HG03439 (cell line): ENCODE data around the gene INSIG1.

ENCODE experiments used
- ATAC-seq: cut with Tn5 transposase; IDR thresholded peaks from one replicate; pipeline ENCODE4 v1.9.1; 2021; ENCODE audit warnings: mild to moderate bottlenecking, moderate library complexity; ENCODE audit not compliant: unreplicated experiment

Gene INSIG1

DNA sequence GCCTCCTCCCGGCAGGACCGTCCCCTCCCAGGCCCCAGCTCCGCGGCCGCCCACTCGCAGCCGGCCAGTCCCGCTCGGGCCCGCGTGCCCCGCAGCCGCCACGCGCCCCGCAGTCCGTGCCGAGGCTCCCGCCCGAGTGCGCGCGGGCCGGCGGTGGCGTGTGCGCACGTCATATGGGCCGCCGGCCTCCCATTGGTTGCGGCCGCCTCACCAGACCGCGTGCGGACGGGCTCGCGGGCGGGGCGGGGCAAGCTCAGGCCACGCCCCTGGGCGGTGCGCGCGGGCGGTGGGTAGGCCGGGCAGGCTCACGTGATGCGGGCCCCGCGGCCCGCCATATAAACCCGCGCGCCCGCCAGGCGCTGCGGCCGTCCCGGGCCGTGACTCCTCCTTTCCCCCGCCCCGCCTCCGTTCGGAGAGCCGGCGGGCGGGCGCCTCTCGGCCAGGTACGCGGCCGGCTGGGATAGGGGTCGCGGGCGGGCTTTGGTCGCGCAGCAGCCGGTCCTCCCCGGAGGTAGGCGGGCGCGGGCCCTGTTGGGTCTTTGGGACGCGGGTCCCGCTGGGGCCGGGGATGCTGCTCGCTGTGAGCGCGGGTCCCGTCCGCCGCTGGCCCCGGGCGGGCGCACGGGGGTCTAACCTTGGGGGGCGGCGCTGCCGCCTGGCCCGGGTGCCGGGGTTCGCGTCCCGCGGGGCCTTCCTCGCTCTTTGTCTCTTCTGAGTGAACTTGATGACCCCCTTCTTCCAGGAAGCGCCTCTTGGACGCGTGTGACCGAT, at the start of gene INSIG1:
TSS of gene INSIG1 (plus strand) at position 362 of the 771 bp plus-strand sequence. CDS start at position 770, 408 bp downstream.
- peak; percentile 55 for ATAC-seq

DNA sequence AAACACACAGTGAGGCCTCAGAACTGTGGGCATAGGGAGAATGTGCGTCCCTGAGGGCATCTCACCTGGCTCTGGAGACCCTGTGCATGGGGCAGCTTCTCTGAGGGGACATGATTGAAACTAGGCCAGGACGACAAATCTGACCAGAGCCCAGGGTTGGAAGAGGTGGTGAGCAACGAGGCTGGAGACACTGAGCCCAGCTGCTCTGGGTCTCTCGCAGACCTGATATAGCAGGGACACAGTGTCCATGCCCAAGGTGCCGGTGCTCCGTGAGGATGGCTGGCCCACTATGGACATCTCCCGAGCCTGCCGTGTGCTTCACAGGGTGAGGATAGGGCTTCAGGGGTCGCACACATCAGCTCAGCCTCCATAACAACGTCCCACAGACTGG, 49.3 kb upstream of the INSIG1 start:
- ATAC-seq = no peak

DNA sequence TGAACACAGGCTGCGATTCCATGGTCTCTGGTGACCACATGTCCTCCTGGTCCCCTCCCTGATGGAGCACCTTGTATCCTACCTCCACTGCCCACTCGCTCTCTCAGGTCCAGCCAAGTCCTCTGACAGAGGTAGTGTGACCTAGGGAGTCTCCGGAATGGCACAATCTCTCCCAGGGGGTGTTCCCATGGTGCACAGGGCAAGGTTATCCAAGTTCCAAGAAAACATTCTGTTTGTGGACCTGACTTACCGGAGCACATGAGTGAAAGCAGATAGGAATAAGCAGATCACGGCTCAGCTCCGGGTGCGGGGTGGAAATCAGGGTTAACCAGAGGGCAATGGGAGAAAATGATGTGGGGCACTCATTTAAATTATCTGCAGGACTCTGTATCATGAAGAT, 45.8 kb upstream of the INSIG1 start:
- ATAC-seq = no peak

DNA sequence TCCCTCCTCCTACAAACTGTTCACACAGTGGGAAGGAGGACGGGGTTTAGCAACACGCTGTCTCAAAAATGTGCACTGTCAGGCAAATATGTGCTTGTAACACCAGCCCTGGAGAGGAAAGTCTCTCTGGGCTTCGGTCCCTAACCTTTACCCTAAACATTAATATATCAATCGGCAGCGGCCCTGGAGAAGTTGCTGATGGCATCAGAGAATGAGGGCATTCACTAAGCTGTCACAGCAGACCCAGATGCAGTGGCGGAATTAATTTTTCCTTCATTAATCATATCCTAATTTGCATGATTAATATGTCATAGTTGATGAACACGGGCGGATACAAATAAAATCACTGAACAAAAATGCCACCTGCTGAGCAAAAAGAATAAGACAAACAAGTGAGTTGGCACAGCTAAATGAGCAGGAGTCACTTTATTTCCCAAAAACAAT, 45.2 kb upstream of the INSIG1 start:
- ATAC-seq = no peak

DNA sequence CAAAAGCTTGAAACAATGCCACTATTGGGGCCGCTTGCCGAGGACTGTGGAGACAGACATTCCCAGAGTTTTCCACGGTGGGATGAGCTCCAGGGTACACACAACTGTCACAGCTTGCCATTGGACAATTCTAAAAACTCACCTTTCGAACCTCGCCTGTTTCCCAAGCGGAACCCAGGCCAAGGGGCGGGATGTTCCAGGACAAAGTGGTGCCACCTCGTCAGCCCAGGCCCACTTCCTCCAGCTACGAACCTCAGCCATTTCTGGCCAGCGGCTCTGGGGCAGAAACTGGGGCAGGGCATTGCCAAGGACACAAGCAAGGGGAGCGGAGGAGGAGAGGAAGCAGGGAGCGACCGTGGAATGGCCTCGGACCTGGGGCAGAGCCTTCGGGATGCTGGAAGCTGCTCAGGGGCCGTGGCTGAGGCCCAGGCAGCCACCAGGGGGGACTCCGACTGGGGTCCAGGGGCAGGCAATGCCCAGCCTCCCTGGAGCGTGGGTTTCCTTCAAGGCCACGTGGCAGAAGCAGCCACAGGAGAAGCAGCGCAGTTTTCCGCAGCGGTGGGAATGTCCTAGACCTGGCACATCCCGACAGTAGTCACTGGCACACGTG, 44.7 kb upstream of the INSIG1 start:
- no peak for ATAC-seq

DNA sequence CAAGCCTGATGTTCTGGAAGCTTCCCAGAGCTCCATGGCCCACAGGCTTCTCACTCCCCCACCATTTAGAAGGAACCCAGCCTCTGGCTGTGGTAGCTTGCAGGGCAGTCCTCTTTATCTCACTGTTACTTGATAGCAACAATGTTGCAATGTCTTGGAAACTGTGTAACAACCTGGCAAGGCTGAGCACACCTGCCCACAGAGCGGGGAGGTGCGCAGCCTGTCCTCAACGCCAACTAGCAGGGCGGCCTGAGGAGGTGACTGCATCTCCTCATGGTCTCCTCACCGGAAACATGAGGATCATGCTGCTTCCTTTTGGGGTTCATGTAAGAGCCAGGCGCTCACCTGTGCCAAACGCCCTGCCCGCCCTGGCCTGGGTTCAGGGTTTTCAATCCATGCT, 43.7 kb upstream of the INSIG1 start:
- ATAC-seq = no peak

DNA sequence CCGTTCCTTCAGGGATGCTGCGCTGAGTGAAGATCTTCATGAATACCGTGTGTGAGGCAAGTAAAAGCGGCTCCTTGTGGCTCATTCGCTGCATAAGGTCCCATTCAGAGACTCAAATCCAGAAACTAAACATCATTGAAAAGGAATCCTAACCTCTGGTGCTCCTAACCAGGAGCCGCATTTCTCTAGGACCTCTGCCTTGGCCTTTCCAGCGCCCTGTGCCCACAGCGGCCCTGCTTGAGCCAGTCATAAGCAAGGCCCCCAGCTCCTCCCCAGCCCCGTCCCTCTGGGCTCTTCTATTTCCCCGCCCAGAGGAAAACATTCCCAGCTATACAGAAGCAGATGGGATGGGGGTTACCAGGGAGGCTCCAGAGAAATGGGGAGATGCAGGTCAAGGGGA, 42.6 kb upstream of the INSIG1 start:
- ATAC-seq = no peak

DNA sequence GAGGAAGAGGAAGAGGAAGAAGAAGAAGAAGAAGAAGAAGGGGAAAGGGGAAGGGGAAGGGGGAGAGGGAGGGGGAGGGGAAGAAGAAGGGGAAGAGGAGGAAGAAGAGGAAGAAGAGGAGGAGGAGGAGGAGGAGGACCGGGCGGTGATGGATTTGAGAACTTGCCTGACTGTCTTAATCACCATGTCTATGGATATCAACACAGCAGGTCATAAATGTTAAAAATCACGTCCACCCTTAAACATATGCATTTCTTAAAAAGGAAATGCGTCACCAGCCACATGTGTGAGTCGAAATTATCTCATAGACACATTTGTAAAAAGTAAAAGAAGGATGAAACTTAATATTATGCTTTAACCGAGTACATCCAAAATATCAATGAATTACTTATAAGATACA, 42.1 kb upstream of the INSIG1 start:
- ATAC-seq = no peak

DNA sequence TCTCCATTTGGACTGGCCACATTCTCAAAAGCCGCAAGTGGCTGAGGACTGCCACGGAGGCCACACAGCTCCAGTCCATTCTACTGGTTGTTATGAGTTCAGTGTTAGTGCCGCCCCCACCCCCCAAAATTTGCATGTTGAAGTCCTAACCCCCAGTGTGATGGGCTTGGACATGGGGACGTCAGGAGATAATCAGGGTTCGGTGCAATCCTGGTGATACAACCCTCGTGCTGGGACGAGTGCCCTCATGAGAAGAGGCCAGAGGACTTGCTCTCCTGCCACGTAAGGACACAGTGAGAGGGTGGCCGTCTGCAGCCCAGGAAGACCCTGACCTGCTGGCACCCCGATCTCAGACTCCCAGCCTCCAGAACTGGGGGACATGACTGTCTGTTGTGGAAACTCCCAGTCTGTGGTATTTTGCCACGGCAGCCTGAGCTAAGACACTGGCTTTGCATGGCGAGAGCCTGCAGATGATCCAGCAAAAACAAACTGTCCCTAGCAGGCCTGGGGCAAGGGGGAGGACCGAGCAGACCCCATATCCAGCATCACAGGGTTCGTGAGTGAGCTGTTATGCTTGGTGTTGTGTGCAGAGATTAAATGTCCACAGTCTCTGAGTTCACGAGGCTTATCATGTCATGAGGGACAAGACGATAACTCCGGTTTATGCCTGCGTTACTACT, 41.5 kb upstream of the INSIG1 start:
- no peak for ATAC-seq

DNA sequence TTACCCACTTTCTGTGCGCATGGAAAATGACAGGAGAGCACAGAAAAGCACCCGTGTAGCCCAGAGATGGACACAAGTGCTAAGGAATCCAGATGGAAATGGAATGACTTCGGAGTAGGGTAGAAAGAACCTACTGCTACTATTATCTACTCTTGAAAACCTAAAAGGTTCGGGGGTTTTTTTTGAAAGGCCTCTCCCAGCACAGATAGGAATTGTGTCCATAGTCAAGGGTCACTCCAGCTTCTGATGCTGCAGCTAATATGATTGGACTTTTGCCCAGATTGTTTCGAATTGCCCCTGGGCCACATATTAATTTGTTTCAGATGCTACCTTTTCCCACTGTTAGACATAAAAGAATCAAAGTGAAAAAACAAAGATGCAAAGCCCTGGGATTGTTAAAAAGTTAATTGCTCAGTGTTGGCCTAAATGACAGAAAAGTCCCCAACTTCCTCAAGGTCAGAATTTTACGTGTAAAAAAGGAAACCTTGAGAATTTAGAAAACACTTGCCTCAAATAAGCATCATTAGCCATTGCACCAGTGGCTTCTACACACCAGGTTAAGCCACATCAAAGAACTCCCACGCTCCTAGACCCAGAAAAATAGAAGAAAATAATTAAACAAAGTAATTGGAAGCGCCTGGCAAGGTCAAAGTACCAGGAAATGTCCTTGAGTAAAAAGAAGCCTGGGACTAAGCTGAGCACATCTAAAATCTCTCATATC, 40.8 kb upstream of the INSIG1 start:
- no peak for ATAC-seq

DNA sequence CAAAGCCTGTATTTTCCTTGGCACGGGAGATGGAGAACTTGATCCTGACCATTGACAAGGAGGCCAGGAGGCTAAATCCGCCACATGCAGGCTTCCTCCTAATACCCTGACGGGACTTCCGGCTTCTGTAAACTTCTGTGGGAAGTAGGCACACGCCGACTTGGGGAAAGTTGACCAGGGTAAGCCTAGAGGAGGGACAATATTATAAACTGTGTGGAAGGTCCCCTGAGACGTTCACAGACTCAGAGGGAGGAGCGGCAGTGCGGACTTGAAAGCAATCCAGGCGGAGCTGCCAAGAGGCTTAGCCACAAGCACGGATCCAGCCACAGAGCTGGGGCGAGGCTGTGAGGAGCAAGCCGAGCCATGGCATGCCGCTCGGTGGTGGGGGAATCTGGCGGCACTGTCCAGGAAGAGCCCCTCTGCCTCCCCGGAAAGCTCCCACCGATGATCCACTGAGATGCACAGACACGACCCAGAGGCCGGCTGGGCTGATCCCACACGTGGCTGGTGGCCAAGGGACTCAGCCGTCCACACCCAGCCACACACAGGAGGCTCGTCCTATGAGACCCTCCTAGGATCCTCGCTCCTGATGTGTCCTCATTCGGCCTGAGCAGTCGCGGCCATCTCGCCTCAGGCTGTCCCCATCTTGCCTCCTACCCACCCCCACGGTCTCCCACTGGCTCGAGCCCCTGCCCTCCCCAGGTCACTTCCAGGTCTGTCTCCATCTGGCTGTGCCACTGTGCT, 40.0 kb upstream of the INSIG1 start:
- ATAC-seq = no peak

DNA sequence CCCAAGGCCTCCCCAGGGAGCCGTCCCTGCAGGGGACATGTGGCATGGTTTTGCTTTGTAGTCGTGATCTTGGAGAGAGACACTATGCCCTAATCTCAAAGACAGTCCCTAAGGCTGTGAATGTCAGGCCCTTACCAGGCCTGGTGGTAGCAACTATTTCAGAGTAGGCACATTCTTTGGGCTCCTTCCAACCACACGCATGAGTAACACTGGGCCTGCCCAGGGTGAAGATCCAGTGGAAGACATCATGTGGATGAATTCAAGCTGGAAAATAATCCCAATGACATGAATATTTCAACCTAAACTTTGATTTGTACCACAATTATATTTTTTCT, 39.5 kb upstream of the INSIG1 start:
- ATAC-seq = no peak

DNA sequence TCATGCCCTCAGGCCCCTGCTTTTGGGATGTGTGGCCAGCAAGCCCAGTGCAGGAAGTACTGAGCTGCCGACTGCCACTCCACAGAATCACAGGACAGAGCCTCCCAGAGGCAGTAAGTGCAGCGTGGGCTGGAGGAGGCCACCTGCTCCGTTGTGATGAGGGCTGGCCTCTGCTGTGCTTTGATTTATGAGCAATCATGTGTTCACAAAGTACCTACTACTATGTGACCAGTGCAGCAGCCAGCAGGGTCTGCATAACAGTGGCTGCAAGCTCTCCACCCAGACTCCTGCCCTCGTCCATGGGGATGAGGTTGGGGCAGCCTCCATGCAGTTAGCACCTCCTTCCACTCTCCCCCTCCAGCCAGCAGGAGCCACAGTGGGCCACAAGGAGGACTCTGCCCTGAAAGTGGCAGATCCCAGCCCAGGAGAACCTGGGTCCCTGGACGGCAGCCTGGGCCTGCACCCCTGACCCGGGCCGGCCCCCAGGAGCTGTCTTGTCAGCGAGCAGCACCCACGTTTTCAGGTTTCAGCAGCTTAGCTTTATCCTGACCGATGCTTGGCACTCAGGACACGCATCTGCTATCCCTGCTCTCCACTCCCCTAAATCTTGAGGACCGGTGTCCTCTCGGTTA, 37.7 kb upstream of the INSIG1 start:
- ATAC-seq = no peak

DNA sequence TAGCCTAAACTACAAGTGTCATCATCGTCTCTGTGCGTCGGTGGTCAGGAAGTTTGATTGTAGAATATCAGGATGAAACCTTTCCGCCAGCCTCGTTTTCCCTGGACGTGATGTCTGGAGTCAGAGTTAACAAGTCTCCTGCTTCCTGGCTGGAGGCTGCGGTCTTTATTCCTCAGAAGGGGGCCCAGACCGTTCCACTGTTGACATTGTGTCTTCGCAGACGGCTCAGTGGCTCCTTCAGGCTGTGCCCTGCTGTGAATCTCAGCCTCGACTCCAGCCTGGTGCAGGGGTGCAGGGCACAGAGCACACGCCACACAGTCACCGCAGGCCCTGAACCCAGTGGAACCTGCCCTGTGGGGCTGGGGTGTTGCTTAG, 37.2 kb upstream of the INSIG1 start:
- ATAC-seq = no peak

DNA sequence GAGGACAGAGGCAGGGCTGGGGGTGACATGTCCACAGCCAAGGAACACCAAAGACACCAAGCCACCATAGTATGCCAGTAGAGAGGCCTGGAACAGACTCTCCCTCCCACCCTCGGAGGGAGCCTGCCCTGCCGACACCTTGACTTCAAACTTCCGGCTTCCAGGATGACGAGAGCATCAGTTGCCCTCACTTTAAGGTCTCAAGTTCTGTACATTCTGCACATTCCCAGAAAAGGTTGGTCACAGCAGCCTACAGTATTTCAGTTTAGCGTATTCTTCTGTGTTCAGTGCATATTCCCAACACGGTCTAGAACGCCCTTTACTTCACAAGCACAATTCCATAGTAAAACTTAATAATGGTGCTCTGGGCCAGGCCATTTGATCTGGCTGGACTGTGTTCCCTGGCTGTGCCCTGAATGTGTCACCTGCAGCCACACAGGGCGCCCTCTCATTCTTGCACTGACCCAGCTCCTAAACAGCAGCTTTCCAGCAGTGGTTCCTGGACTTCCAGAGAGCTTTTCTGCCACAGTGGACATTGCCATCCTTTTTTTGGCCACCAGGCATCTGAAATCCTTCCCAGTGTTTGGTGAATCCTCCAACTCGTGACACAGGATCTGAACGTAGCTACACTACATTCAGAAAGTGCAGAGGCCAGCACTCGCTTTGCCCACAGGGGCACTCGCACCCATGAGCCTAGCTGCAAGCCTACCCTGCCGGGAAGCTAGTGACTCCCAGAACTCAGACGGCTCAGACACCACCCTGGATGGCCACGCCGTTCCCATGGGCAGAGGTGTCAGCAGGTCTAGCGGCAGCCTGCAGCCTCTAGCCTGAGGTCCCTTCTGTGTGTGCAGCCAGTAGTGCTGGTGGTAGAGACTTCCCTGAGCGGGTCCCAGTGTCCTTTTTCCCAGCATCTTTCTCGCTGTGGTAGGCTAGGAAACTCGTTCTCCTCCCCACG, 36.4 kb upstream of the INSIG1 start:
- ATAC-seq = no peak

DNA sequence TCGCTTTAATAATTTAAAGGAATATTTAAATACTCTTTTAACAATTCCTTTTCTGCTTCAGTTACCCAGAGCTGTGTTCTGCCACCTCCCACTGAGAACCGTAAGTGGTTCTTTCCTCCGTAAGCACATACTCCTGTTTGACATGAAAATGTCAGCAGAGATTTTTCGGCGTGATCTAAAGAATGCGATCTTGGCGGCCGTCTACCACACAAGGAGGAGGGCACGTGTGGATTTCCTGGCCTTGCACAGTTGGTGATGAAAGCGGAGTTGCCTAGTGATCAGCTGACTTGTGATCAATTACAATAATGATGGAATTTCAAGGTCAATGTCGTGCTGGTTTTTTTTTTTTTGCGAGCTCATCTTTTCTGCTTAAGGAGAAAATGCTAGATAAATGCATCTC, 35.6 kb upstream of the INSIG1 start:
- ATAC-seq = no peak

DNA sequence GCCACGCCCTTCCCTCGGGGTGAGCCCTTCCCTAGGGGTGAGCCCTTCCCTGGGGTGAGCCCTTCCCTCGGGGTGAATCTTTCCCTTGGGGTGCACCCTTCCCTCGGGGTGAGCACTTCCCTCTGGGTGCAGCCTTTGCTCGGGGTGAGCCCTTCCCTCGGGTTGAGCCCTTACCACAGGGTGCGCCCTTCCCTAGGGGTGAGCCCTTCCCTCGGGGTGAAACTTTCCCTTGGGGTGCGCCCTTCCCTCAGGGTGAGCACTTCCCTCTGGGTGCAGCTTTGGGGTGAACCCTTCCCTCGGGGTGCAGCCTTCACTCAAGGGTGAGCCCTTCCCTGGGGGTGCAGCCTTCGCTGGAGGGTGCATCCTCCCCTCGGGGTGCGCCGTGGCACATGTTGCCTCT, 34.6 kb upstream of the INSIG1 start:
- ATAC-seq = no peak

DNA sequence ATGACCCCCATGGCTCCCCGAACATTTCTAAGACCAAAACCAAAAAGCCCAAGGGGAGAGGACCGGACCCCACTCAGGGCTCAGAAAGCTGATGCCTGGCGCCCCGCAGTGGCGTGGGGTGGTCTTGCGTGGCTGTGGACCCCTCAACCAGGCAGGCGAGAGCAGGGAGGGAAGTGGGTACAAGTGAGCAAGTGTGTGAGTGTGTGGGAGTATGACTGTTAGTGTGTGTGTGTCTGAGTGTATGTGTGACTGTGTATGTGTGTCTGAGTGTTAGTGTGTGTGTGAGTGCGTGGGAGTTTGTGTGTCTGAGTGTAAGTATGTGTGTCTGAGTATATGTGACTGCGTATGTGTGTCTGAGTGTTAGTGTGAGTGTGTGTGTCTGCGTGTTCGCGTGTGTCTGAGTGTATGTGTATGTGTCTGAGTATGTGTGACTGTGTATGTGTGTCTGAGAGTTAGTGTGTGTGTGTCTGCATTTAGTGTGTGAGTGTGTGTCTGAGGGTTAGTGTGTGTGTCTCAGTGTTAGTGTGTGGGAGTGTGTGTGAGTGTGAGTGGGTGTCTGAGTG, 34.0 kb upstream of the INSIG1 start:
- no peak for ATAC-seq

DNA sequence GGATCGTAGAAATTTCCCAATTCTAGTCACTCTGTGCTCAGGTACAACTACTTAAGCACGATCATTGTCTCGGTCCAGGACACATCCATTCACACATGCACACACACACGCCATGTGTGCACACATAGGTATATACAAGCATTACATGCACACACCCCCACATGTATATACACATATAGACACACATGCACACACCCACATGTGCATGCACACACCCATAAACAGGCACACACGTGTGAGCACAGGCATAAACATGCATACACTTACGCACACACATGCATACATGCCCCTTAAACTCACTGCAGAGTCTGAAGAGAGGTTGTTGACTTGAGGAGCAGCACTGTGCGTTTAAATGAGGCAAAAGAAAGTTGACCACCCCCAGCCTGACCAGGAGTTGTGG, 32.5 kb upstream of the INSIG1 start:
- no peak for ATAC-seq
